GM19023 (cell line): ENCODE measurements around the gene TDRD9.

Source experiments
- ATAC-seq: cut with Tn5 transposase; IDR thresholded peaks from one replicate; pipeline ENCODE4 v1.9.1; 2021; ENCODE audit warnings: mild to moderate bottlenecking, moderate library complexity; ENCODE audit not compliant: unreplicated experiment

The TDRD9 gene

DNA sequence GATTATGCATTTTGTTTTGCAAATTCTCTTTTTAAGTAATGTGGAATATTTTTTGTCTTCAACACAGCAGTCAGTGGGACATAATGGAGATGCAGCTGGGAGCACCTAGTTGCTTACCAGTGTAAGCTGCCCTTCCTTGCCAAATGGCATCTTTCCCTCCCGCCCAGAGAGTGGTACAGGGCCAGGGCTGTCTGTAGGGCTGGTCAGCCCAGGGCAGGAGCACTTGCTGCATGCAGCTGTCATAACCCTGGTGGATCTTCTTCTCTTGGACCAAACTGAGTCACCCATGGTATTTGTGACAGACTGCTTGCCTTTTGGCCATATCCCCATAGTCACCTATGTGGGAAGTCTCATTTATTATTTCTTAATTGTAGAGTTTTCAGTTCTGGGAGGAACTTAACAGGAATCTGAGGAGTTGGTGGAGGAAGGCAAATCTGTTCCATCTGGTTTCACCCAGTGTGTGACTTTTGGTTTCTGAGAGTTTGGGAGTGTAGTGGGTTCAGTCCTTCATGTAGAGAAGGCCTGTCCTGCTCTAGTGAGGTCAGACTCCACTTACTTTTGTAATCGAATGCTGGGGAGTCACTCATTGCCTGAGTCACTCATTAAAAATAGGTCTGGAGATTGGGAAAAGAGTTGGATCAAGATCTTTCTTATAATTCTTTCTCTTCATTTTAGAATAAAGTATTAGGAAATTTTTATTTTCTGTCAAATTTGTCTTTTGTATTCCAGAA, 95.2 kb downstream of the TDRD9 start:
- ATAC-seq, result no peak

DNA sequence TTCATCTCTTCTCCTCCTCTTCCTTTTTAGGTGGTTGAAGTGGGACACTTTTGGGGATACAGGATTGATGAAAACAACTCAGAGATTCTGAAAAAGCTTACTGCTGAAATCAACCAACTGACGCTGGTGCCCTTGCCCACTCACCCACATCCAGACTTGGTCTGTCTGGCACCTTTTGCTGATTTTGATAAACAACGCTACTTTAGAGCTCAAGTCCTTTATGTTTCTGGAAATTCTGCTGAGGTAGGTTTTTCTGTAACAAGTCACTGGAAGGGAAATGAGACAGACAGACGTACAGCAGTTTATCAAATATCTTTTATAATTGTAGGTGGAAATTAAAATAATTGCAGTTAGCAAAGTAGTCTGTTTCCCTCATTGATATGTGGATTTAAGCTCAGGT, 97.3 kb downstream of the TDRD9 start:
- ATAC-seq, result no peak

DNA sequence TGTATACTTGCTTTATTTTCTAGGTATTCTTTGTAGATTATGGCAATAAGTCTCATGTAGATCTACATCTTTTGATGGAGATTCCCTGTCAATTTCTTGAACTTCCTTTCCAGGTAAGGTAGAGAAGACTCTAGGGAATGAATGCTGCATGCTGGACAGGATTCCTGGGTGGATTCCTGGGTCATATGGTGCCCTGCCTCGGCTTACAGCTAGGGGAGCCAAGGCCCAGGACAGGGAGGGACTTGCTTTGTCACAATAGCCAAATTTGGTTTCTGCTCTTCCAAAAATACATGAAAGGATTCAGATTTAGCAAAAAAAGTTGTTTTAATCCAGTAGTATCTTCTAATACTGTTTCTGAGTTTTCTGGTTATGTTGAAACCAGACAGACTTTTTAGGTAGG, 97.8 kb downstream of the TDRD9 start:
- ATAC-seq, result no peak

DNA sequence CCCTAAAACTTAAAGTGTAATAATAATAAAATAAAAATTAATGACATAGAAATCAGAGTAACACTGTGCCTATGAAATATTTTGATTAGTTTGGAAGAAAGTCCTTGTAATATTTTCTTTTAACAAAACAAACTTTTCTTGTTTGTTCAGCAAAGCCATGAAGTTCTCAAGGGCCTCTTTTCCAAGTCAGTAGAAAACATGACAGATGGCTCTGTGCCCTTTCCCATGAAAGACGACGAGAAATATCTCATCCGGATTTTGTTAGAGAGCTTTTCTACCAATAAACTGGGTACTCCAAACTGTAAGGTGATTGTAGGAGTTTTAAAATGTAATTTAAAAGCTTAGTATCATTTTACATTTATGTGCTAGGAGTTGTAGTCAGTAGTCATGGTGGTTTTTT, 102.7 kb downstream of the TDRD9 start:
- ATAC-seq, result no peak

DNA sequence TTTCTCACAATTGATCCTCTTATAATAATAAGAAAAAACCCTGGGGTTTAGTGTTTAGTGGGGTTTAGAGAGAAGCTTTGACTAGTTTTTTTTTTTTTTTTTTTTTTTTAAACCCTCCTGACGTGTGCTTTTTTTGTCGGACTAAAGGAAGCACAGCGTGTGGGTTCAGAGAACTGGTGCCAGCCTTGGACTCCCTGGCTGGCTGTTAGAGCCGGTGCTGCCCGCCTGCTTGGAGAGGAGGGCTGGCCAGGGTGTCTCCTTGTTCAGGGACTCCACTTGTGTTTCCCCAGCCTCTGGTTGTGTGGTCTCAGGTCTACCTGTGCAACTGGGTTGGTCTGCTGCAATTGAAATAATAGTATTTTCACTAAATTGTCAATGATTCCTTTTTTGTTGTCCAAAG, 103.1 kb downstream of the TDRD9 start:
- ATAC-seq, result no peak

DNA sequence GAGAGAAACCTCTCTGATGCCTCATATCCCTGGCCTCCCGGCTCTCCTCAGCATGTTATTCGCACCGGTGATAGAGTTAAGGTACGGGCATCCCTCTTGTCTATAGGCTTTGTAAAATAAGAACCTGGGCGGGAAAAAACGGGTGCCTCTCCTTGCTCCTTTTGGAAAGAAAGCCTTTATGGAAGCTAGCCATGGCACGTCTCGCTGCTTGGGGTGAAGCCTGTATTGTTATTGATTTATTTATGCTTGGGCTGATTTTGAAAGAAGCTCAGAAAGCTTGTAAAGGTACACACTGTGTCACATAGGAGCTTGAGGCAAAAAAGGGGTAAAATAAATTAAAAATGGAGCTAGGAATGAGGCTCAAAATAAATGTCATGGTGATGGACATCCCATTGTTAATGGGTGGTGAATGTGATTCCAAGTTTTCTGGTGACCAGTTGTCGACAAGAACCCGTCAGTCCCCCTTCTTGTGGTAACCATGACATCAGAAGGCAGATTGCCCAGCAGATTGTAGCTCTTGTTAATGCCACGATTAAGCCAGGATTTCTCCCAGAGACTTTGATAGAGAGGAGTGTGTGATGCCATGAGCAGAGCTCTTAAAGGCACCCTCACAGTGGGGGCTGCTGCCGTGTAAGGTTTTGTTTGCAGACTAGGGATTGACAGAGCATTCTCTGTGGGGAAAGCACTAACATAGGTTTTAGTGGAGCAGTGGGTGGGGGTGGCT, 106.9 kb downstream of the TDRD9 start:
- ATAC-seq, result no peak

DNA sequence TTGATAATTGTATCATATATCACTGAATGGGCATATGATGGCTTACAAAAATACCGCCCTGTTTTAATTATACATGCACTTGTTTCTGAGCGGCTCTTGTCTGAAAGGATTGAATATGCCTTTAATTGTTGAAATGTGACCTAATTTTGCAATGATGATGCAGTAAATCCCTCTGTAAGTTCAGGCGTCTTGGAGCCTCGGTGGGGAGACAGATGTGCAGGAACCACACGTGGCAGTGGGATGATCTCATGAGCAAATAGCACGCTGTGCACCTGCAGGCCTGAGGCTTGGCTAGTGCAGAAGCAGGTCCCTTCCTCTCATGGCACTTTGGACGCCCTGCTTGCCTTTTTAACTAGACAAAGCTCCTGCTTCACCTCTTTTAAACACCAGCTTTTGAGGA, 108.0 kb downstream of the TDRD9 start:
- ATAC-seq, result no peak

DNA sequence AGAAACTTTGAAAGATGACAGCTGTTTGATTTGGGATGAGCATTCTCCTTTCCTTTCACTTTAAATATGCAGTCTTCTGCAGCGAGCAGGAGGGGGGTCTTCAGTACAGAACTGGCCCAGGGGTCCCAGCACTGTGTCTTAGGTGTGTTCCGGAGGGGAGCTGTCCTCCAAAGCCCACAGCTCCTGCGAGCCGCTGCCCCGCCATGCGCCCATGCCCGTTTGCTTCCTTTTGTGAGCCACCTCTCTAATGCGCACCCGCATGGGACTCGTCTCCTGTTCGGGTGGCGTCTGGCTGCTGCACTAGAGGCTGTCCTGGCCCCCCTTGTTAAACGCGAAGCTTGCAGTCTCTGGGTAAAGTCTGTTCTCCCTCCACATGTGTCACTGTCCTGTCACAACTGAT, 108.8 kb downstream of the TDRD9 start:
- no peak for ATAC-seq

DNA sequence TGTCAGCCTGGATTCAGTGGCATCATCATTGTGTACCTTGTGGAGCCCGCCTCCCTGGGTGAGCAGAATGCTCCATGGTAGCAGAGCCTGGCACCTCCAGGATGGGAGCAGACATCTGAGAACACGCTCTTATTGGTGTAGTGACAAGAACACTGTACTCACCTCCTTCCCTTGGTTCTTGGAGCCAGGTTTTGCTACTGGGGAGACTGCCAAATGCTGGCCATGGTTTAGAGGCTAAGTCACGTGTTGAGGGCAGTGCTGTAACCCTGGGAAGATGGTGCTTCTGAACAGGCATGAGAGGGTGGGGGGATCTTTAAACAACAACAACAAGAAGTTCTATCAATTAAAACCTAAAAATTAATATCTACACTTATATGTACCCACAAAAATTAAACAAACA, 109.6 kb downstream of the TDRD9 start:
- no peak for ATAC-seq

DNA sequence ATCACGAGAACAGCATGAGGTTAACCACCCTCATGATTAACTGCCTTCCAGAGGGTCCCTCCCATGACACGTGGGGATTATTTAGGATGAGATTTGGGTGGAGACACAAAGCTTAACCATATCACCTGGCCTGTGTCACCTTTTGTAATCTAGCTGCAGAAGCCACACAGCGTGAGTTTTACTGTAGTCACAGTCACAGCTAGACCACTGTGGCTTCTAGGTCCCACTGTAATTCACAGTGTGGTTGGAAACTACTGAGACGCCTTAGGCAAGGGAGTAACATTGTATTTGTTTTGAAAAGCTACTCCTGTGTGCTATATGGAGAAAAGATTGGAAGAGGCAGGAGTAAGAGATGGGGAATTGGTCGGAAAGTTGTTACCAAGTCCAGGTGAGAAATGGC, 111.0 kb downstream of the TDRD9 start:
- no peak for ATAC-seq

DNA sequence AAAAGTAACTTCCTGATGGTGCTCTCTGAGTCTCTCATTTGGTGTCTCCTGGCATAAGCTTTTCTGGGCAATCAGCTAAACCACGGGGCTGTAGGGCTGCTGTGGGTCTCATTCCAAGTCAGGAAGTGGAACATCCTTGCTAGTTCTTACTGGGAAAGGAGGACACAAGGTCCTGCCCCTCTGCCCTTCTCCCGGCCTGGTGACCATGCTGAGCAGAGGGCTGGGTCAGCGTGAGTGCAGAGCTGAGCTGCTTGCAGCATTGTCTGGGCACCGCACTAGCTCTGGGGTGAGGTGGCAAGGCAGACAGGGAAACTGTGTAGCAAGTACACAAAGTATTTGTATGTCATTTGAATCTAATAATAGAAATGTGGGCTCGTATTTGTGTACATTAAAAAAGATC, 112.3 kb downstream of the TDRD9 start:
- ATAC-seq, result no peak

DNA sequence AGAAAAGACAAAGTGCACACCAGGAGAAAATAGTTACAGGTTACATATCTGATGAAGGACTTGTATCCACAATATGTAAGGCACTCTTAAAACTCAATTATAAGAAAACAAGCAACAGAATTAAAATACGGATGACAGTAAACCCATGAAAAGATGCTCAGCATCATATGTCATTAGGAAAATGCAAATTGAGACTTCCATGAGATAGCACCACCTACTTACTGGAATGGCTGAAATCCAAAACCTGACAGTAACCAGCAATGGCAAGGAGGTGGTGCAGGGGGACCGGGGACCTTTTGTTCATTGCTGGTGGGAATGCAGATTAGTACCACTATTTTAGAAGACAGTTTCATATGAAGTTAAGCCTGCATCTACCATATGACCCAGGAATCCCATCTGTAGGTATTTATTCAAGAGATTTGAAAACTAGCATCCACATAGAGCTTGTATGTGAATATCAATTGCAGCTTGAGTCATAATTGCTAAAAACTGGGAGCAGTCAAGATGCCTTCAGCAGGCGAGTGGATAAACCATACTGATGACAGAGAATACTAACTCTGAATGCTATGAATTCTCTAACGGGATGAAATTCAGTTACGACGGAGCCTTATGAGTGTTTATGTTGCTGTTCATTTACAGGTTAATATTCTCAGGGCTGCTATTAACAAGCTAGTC, 113.3 kb downstream of the TDRD9 start:
- ATAC-seq, result no peak

DNA sequence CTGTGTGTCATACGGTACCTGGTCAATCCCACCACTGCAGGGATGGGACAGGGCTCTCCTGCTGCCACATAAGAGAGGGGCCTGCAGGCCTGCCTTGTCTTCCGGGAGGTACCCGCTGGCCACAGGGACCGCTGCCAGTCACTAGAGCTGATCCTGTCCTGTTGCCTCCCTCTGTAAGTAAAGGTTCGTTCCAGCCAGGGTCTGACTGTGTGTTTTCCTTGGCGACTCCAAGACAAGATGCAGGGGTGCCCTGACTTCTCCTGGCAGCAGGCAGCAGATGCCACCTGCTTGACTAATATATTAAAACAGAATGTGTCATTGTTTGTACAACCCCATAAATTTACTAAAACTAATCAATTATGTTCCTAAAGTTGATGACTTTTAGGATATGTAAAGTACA, 115.8 kb downstream of the TDRD9 start:
- ATAC-seq, result no peak

DNA sequence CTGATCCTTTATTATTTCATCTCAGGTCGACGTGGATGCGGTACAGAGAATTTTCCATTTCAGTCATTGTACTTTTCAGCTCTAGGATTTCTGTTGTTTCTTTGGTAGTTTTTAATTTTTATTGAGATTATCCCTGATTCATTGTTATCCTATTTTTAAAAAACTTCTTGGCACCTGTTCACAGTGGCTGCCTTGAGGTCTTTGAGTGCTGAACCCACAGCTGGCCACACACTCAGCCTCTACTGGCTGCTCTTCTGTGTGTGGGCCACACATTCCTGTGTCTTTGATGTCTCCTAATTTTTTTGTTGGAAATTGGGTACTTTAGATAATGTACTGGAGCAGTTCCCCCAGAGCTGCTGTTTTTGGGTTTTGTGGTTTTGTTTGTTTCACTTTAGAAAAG, 119.5 kb downstream of the TDRD9 start:
- ATAC-seq, result no peak

DNA sequence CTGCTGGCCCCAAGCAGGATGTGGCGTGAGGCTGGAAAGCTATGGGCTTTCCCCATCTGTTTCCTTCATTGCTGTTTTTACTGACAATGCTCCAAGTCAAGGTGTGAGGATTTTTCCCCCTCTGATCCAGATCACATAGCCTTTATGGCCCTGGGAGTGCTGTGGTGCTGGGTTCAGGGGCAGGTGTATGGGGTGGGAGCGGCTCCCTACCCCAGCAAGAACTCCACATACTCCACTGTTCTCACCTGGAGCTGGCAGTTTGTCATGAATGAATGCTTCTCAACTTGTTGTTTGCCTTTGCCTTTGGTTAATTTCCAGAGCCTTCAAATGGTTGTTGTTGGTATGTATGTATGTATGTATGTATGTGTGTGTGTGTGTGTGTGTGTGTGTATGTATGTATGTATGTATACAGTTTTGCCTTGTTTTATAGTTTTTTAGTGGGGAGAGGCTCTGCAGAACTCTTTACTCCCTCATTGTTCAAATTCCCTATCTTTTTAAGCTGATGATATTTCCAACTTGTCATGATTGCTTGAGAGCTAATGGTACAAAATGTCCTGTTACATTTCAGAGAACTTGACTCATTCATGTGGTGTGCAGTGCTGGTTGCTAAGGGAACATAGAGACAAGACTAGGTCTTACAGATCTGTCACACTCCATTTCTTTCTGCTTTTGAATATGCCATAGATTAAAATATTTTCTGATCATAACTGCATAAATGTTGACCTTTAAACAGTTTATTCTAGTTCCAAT, 120.7 kb downstream of the TDRD9 start:
- ATAC-seq, result no peak

DNA sequence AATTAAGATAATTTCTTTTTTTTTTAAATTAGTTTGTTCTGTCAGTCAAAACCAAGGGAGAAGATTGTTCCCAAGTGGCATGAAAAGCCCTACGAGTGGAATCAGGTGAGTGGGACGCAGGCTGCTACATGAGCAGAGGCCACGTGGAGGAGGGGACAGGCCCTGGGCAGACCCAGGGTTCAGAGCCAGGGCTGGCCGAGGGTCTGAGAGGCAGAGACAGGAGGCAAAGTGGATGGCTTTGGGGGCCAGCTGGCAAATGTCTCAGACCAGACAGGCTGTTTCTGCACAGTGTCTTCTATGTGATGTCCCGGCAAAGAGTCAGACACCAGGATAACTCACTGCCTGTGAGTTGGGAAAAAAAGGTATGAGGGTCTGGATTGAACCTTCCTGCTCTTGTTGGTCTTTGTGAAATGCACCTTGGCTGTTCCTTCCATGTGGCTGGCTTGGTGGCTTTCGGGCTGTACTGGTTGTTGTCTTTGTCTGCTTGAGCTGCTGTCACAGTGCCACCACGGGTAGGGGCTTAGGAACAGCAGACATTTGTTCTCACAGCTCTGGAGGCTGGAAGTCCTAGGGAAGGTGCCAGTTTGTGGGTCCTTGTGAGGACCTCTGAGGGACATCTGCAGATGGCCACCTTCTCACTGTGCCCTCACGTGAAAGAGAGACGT, 121.5 kb downstream of the TDRD9 start:
- ATAC-seq, result no peak

DNA sequence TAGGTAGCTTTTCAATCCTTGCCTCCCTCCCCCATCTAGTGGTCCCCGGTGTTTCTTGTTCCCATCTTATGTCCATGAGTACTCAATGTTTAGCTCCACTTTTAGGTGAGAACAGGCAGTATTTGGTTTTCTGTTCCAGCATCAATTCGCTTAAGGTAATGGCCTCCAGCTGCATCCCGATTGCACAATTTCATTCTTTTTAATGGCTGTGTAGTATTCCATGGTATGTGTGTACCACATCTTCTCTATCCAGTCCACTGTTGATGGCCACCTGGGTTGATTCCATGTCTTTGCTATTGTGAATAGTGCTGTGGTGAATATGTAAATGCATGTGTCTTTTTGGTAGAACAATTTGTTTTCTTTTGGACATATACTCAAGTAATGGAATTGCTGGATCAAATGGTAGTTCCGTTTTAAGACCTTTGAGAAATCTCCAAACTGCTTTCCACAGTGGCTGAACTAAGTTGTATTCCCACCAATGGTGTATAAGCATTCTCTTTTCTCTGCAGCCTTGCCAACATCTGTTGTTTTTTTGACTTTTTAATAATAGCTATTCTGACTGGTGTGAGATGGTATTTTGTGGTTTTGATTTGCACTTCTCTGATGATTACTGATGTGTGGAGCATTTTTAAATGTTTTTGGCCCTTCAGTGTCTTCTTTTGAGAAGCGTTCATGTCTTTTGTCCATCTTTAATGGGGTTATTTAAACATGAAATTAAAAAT, 123.0 kb downstream of the TDRD9 start:
- ATAC-seq, result no peak

DNA sequence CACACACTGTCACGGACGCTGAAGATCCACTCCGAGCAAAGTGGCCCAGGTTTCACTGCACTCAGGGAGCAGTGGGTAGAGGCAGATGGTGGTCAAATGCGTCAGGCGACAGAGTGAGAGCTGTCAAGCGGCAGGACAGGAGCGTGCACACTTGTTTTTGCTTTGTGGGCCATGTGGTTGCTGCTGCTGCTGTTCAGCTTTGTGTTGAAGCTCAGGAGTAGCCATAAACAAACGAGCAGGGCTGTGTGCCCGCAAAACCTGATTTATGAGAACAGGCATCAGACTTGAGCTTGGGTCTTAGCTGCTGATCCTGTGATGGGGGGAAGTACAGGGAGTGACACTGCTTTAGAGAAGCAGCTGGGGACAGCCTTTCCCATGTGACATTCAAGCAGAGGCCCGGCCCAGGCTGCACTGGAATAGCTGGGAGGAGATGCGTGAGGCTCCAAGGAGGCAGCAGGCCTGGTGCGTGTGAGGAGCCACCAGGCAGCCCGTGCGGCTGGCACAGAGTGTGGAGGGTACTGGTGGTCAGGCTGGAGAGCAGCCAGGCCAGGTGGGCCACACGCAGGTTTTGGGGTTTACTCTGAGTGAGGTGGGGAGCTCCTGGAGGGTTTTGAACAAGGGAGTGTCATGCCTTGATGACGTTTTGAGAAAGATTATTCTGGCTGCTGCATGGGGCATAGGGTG, 126.1 kb downstream of the TDRD9 start:
- ATAC-seq, result no peak

DNA sequence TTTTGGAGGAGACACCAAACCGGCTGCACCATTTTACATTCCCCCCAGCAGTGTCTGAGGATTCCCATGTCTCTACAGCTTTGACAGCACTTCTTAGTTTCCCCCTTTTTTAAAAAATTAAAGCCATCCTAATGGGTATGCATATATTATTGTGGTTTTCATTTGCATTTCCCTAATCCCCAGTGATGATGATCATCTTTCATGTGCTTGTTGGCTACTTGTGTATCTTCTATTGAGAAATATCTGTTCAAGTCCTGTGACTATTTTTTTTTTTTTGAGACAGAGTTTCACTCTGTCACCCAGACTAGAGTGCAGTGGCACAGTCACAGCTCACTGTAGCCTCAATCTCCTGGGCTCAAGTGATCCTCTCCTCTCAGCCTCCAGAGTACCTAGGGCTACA, 134.0 kb downstream of the TDRD9 start:
- ATAC-seq, result no peak

DNA sequence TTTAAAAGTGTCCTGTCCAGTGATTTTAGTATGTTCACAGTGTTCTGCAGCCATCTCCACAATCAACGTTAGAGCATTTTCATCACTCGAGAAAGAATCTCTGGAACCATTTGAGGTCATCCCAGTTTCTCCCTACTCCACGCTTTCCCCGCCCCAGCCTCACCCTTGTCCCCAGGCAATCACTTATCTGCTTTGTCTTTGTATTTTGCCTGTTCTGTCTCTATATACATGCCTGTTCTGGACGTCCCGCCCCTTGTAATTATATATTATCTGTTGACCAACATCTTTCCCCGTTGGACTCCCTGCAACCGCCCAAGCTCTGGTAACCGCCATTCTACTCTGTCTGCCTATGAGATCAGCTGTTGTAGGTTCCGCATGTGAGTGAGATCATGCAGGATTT, 135.7 kb downstream of the TDRD9 start:
- no peak for ATAC-seq
